GM19455 (cell line): ENCODE measurements around the gene VWA8.
"Not testable (repeated sequence)": the region's sequence is repeated elsewhere in the genome, so short reads cannot be mapped to it uniquely, and the experiment has no call there.

Experiments
- ATAC-seq: cut with Tn5 transposase; IDR thresholded peaks from one replicate; pipeline ENCODE4 v1.9.1; 2021; ENCODE audit not compliant: unreplicated experiment

VWA8 gene

DNA sequence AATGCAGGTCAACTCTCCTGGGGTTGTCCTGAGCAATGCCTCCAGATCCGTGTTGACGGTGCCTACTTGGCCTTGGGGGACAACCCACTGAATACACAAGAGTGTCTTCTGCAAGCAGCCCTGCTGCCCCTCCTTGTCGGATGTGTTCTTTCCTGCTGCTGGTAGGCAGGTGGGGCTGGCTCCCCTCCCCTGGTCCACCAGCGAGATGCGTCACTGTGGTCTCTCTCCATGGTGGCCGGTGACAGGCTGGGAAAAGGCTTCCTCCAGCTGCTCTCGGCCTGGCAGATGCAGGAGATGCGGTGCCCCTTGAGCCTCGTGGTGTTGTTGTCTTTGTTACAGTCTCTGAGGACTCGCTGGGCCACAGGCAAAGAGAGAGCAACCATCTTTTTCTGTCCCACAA, 418.6 kb downstream of the VWA8 start:
- ATAC-seq: no peak

- ATAC-seq: no peak
Observed at GRCh38 chr13:41541142-41541938, 419.6 kb downstream of the VWA8 start.

GRCh38 chr13:41540240-41540639, 420.7 kb downstream of the VWA8 start:
- not testable (repeated sequence) for ATAC-seq

DNA sequence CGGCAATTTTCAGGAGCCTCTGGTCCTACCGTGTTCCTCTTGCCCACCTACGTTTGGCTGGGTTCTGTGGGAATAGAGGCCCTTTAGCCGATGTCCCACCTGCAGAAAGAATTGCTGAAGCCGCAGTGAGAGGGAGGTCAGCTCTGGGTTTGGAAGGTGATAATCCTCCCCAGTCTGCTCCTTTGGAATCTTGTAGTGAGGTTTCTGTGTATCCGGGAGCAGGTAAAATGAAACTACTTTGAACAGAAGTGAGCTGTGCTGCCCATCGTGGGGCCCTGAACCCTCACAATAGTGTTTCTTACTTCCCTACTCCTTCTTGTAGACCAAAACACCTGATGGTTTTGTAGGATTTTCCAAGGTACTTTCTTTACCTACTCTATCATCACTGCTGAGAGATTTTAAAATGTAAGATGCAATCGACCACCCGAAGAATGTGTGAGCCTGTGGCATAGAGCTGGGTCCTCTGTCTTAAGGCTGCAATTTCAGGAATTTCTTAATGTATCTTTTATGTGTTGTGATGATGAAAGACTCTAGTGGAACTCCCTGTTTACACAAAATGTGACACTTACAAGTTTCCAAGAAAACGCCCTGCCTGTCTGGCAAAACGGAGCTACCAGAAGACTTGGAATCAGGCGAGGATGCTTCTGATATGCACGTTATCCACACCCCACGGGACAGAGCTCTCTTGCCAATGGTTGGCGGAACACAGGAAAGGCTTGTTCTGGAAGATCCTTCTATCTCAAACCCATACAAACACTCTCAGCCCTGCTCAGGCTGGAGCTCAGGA, 427.4 kb downstream of the VWA8 start:
- ATAC-seq: no peak

DNA sequence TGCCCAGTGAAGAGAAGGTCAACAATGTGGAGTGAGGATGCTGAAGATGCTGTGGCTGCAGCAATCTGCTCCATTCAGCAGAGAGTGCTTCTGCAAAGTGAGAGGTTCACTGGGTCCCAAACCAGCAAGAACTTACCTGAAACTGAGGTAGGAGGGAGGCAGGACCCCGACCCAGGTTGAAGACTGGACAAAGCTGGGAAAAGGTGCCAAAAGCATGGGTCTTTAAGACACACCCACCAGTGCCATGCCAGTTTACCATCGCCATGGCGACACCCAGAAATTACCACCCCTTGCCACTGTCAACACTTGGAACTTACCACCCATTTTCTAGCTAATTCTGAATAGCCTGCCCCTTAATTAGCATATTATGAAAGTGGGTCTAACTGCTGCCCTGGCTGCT, 432.9 kb downstream of the VWA8 start:
- ATAC-seq: no peak

- ATAC-seq: no peak
Observed at GRCh38 chr13:41520660-41521630, 440.0 kb downstream of the VWA8 start.

GRCh38 chr13:41520016-41520659, 440.8 kb downstream of the VWA8 start:
- no peak for ATAC-seq
